ENCODE data around the gene SERTM1.

The SERTM1 gene

DNA sequence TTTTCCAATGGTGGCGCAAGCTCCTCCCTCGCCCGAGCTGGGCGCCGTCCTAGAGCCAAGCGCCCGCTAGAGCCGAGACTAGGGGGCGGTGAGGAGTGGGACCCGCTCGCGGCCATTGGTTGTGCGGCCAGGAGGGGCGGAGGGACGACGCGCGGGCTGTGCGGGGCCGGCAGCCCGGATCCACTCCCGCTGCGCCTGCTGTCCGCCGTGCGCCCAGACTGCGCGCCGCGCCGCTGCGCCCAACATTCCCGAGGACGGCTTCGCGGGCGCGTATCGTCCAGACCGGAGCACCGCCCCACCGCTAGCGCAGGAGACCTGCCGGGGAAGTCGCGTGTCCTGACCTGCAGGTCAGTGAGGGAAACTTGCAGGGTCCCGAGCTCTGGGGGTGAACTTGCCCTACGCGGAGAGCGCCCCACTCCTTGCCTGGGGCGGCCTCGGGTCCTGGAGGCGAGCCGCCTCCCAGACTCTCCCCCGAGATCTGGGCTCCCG, at the start of gene SERTM1:
Gene SERTM1 (plus strand): TSS at position 183 of the 489 bp plus-strand sequence. CDS start 21,059 bp downstream, outside the sequence.
- no peak for DNase-seq

DNA sequence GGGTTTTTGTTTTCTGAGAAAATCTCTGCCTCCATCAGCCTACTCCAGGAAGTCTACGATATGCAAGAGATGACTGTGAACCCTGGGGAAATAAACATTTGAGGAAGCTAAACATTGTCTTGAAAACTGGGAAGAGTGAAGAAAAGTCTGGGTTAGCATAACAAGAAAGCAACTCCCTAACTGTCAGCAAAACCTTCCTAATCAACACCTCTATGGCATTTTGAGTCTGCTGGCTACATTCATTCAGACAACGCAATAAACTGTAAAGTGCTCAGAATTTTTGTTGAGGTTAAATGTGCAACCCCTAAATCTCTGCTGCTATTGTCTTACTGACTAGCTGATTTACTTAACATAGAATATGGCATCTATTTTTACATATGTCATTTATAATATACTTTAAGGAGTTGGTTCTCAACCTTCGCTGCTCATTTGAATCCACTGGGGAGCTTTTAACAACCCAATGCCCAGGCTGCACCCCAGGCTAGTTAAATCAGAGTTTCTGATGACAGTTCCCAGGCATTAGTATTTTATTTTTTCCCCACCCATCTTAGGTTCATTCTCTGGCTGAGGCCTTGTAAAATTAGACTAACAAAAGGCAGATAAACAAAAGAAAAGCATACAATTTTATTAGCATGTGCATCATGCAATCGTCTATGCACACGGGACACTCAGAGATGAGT, 45.3 kb upstream of the SERTM1 start:
- no peak for DNase-seq

DNA sequence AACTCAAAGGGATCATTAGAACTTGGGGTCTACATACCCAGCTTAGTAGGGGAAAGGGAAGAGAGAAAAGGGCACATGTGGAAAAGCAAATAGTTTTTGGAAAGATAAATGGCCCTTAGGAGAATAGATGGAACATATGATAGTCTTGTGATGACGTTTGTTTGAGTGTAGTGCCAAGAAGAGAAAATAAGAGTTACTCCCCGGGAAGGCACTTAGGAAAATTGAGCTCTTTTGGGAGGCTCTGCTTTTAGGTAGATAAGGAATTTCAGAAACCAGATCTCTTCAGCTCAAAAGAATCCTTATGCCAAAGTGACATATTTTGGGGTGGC, 44.8 kb upstream of the SERTM1 start:
- DNase-seq, result no peak

DNA sequence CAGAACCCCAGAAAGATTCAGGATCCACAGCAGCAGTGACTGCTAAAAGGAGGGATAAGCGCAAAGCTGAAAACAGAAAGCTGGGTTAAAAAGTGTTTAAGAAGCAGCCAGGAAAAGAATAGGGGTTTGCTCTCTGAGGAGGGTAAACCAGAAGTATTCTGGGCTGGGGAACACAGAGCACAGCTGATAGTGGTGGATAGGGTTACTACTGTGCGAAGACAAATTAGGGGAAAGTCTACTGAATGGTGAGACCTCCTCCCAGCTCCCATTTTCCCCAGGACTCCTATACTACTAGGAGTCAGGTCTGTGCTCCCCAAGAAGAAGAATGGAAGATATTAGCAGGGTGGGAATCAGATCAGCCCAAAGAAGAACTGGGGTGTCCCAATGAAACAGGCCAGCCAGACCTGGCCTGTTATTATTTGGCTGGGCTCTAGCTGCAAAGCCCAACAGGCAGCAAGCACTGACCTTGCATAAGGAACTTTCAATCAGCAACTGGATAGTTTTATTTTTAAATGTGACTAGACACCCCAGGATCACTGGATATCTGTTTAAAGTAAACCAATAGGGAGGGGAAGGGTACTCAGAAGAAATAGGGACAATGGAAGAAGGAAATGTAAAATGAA, 43.5 kb upstream of the SERTM1 start:
- DNase-seq, result no peak

DNA sequence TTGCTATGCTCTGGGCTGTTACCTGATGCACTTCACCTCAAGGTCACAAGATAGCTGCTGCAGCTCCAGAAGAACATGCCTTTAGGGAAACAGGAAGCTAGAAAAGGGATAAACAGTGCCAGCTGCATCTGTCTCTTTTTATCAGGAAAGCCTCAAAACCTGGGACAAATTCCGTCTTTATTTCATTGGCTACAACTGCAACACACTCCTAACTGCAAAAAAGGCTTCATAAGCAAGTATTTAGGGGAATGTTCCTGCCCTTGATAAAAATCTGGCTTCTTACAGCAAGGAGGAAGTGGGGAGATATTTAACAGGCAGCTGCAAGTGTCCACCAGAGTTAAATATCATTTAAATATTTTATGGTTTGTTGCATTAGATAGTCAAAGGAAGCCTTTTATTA, 34.2 kb upstream of the SERTM1 start:
- no peak for DNase-seq

DNA sequence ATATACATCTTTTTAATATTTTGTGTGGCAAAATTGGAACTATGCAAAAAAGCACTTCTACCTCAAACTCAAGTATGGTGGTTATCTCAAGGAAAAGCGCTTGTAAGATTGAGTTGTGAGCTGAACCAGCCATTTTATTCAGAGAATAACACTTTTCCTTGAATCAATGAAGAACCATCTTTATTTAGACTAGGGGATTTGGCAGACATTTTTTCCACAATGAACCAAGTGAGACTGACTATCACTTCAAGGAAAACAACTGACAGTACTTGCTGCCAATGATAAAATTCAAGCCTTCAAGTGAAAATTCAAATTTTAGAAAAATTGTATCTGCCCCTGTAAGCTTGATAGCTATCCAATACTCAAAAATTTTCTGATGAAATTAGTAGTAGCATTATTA, 23.2 kb upstream of the SERTM1 start:
- DNase-seq, result no peak

DNA sequence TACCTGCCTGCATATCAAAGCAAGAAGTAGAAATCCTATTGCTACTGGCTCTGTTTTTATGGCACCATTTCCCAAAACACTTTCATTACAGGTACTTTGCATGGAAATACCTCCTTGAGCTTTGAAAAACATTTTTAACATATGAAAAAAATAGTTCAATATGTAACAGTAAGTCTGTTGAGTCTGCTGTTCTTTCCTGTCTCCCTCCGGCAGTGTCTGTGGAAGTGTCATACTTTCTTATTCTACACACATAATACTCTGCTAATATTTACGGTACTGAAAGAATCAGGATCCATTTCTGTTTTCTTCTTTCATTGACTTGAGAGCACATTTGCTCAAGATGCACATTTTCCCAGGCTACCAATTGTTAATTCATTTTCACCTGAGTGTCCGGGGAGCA, 8.2 kb upstream of the SERTM1 start:
- no peak for DNase-seq

DNA sequence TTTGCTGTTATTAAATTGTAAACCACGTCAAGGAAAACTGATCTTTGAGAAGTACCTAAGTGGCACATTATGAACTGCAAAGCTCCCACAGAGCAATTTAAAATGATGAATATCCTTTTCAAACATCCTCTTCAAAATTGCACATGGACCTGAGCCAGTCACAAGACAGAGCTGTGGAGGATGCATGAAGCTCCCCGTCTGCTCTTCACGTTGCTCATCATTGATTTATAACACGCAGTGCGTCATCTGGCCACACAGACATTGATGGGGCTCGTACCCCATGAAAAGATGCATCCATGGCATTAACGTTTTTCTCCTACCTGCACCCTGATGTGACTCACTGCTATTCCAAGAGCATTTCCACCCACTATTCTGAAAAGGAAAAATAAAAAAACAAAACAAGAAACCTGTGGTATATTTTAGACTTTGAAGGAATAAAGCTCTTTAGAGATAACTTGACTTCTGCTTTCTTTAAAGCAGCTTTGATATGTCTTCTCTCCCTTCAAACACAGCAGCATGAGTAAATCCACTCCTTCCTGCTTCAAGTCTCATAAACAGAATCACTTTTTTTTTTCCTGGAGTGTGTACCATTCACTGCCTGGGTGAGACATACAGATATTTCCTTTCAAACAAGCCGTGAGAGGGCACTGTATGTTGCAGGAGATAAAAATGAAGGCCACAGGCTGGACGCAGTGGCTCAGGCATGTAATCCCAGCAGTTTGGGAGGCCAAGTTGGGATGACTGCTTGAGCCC, 7.2 kb upstream of the SERTM1 start:
- no peak for DNase-seq

DNA sequence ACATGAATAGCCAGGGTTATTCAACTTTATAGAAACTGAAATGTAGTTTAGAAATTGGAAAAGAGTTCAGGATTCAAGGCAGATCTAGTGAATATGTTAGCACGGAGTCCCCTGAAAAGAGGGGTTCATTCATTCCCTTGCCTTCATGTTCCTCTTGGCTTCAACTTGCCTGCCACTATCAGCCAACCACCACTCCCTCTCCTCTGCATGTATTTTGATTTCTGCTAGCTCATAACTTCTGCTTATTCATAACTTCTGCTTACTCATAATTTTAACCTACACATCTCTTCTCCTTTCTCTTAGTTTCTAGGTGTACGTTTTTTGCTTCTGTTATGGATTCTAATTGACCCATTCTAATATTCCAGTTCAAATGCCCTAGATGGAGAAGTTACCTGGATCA, 5.5 kb upstream of the SERTM1 start:
- DNase-seq, result no peak

DNA sequence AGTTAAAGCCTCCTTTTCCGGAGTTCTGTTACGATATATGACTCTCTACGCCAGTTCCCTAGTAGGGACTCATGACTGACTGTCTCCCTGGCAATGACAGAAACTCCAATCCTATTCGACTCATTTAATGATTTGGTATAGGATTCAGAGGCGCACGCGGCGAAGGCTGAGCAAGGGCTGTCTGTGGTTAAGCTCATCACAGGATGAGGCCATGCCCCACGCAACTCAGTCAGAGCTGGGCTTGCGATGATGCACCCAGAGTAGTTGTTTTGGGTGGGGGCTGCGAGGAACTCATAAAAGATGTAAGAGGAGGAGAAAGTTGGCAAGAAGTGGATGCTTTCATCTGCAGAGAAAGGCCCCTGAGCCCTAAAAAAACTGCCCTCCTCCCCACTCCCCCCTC, 468 bp upstream of the SERTM1 start:
- DNase-seq, result no peak

DNA sequence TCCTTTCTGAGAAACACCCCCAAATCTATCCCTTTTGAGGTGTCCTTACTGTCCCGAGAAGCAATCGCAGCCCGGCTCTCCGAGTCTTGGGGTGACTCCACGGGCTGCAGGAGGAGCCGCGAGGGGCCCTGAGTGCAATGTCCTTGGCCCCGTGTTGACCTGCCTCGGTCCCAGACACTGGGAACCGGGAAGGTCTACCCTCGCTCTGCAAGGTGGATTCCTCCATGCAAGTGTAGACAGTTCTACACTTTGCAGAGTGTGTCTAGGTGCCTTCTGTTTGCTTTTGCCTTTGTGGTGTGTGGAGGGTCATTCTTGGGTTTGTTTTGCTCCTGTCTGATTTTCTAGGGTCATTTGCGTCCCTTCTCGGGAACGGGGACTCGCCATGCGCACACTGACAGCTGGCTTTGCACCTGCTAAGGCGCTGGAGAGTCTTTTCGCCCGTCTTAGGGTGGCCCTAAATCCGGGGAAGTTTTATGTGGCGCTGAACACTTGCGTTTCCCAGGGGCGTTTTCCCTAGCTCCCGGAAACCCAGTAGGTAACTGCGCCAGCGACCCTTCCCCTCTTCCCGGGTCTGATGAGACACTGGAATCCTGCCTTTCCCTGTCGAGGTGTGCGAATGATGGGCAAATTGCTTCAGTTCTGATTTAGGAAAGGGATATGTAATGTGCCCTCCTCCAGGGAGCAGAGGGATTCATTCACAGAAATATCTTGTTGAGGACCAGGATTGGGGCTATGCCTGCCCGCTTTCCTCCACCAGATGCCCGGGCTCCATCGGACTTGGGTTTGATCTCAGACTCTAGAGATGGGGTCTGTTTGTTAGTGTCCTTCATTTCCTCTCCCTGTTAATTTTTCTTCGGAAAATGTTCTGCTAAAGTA, 755 bp downstream of the SERTM1 start:
- DNase-seq, result no peak

DNA sequence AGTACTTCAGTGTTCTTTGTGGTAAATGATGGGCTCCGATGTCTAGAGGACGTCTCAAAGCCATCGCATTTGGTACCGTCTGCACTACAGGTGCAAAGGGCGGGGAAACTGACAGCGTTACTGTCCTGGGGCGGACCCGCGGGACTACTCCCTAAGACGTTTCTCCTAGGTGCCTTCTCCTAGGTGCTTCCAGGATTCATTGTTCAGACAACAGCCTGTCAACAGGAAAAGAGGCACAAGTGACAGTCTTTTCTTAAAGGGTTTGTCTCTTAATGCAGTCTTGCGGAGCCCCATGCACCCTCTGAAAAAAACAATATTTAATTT, 1.4 kb downstream of the SERTM1 start:
- no peak for DNase-seq

DNA sequence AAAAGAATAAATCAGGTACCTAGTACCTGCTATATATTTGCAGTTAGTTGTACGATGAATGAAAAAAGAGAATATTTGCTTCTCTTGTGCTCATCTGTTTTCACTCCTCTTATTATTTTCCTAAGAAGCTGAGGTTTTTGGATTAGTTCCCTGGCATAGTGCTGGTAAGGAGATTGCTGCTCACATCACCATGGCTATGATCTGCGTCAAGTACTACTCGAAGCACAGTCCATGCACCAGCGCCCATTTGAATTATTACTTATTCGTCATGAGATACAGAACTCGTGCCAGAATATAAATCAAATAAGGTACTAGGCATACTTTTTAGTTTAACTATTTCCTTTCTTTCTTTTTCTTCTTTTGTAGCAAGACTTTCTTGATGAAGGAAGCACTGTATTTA, 7.1 kb downstream of the SERTM1 start:
- DNase-seq, result no peak

DNA sequence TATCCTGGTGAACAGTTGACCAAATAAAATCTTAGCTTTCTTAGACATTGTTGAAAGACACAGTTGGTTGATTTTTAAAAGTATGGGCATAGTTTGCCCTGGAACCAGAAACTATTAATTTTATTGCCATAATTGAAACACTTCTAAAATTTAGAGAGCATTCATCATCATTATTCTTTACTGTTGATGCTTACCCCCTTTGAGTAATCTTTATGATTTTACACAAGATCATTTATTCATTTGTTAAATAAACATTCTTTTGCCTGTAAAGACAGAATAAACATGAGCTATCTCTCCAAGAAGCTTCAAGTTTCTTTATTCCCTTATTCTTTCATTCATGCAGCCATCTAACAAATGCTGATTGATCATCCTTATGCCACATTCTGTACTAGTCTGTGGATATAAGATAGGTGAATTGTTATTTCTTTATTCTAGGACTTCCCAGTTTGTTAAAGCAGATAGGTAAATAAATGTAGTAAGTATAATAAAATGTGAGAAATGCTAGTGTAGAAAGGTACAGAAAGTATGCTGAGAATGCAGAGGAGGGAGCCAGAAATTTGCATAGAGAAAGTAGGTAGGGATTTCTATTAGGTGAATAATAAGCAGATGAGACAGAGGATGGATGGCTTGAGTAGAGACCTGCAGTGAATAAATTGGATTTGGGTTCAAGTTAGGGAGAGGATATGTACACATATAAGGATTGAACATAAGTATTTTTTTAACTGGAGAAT, 8.2 kb downstream of the SERTM1 start:
- DNase-seq, result no peak

DNA sequence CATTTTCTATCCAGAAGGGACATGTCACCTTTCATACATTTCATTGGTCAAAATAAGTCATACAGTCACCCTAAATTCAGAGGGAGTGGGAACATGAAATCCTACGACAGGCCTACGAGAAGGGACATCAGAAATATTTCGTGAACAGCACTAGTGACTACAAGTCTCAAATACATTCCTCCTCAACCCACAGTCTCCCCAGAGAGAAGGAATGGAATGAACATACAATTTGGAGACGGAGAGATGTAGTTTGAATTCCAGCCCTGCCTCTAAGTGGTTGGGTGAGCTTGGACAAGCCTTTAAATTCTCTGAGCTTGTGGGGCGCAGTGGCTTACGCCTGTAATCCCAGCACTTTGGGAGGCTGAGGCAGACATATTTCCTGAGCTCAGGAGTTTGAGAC, 9.9 kb downstream of the SERTM1 start:
- DNase-seq, result no peak

DNA sequence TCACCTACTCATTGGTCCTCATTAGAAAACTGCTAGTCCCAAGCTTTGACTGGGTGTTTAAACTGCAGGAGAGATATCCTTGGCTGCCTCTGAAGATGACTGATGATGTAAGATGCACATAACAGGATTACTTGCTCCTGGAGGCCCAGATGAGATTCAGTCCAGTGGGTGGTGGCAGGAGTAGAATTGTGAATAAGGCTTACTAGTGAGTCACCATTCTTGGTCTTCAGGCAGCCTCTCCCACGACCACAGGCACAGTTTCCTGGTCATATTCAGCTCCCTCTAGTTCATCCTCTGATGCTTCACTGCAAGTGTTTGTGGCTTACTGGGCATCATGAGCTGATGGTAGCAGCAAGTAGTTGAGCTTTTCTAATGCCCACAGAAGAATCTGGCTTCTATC, 12.1 kb downstream of the SERTM1 start:
- no peak for DNase-seq

DNA sequence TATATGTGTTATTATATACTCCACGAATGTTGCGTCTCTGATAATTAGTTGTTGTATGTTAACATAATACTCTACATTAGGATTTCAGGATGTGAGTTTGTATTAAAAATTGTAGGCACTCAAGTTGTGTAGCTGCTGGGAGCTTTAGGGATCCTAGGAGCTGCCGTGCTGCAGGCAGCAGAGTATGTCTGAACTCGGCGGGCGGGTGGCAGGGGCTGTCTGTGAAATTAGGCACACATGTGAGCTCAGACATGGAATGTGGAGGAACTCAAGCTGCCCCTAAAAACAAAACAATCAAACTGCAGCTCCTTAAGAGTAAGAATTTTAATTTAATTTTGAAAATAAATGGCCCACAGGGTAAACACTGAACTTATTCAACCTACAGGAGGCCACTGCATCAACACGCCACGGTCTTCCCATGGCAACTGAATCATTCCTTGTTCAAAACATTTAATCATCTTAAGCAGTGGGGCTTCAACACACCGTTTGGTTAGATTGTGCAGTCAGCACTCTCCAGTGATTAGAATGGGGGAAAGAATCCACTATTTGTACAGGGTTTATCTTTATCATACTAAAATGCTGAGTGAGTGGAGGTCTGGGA, 22.7 kb downstream of the SERTM1 start:
- no peak for DNase-seq

DNA sequence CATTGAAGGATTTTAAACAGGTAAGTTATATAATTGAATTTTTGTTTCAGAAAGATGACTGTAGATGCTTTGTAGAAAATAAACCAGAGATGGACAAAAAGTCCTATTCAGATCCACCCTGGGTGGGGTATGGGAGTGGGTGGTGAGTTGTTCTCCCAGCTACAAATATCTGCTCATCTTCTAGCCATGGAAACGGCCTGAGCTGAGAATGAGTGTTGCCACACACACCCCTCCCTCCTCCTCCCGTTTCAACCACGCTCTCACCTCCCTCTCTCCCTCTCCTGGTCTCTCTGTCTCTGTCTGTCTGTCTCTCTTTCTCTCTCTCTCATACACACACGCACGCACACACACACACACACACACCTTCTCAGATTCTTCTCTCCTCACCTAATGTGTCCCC, 26.4 kb downstream of the SERTM1 start:
- DNase-seq, result no peak

DNA sequence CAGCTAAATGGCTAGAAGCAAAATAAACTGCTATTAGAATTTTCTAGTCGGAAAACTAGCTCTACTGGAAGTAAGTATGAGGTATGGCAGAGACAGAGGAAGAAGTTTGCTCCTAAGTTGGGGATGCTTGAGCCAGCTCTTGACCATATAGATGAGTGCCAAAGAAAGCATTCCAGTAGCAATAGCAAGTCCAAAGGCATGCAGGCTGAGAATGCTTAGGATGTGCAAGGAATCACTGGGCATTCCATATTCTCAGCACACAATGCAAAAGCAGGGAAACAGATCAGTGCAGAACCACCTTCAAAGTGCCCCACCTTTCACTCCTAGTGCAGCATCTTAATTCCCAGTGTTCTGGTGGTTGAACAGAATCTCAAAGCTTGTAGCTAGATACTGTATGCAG, 32.9 kb downstream of the SERTM1 start:
- DNase-seq, result no peak

DNA sequence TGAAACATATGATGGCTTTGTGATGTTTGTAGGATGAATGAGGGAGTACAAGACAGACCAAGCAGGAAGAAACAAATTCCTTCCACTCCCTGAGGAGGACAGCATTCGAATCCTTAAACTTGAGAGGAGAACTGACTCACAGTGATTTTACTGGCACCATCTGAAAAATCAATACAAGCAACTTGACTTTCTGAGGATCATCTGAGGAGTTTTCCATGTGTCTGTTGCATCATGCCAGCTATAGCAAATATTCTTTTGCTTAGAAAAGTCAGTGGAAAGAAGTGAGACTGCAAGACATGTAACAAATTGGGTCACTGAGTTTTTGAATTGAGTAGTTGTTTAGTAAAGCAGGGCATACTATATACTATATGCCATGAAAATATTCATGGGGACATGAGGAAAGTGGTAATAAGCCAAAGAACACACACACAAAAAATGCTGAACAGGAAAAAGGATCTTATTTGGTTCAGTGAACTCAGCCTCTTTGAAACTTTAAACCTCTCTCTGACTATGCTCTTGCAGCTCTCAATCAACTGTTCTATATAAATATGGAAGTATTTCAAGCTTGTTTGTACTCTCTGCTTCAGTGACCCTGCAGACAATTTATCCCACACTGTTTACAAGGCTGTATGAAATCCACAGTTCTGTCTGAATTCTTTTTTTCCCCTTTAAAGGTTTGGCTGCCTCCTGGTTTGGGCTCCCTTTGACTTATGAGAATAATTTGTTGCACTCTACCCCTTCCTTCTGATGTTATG, 35.5 kb downstream of the SERTM1 start:
- DNase-seq, result no peak

DNA sequence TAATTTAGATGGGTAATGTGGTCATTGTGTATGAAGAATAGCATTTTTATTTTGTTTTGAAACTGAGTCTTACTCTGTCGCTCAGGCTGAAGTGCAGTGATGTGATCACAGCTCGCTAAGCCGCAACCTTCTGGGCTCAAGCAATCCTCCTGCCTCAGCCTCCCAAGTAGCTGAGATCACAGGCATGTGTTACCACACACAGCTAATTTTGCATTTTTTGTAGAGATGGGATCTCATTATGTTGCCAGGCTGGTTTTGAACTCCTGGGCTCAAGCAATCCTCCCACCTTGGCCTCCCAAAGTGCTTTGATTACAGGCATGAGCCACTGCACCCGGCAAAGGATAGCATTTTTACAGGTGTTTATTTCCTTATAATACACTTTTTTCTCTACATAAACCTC, 36.6 kb downstream of the SERTM1 start:
- no peak for DNase-seq

DNA sequence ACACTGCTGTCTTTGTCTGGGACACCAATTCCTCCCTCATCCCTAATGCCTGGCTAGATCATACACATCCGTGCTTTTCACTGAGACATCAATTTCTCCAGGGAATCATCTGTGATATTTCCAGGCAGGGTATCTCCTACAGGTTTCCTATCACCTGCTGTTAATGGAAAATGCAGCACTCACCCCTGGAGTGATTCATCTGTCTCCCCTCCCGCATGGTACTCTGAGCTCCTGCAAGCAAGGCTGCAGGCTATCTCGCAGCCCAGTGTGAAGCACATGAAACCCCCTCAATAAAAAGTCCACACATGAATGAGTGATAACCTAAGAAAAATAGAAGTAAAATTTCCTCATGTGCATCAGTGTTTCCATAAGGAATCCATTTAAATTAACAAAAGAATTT, 38.5 kb downstream of the SERTM1 start:
- DNase-seq, result no peak
